22Rv1 (cell line): Measurements from ENCODE around the gene TMEM209.

Experiments used
- H3K27ac ChIP-seq: fragments of 450-650 bp; 2 replicates; pipeline ENCODE4 v1.5.1; 2017
- ZFX ChIP-seq: fragments of 450-650 bp; IDR thresholded peaks from 2 replicates; pipeline ENCODE4 v1.6.1; 2017; ENCODE audit warnings: antibody characterized with exemption, borderline replicate concordance
- TF ChIP-seq, protein P1 (sequence below): fragments of 450-650 bp; IDR thresholded peaks from 2 replicates; pipeline ENCODE4 v1.5.1; 2017; ENCODE audit warnings: mild to moderate bottlenecking

The TMEM209 gene

DNA sequence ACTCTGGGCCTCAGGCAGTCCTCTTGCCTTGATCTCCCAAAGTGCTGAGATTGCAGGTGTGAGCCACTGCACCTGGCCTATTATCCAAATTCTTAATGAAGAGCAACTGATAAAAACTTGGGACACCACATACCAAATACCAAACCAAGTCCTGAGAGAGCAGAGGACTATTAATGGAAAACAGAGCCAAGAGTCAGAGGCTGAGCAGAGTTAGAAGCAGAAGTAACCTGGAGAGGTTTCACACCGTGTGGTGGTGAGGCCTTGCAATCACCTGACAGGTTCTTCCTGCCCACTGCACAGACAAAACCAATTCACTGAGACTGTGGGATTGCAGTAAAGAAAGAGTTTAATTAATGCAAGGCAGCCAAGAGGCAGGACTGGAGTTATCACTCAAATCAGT is 18.4 kb upstream of the TMEM209 start:
- no peak overlapping the region for H3K27ac ChIP-seq
- TF ChIP-seq ZFX, result no peak
- TF ChIP-seq, protein P1, sequence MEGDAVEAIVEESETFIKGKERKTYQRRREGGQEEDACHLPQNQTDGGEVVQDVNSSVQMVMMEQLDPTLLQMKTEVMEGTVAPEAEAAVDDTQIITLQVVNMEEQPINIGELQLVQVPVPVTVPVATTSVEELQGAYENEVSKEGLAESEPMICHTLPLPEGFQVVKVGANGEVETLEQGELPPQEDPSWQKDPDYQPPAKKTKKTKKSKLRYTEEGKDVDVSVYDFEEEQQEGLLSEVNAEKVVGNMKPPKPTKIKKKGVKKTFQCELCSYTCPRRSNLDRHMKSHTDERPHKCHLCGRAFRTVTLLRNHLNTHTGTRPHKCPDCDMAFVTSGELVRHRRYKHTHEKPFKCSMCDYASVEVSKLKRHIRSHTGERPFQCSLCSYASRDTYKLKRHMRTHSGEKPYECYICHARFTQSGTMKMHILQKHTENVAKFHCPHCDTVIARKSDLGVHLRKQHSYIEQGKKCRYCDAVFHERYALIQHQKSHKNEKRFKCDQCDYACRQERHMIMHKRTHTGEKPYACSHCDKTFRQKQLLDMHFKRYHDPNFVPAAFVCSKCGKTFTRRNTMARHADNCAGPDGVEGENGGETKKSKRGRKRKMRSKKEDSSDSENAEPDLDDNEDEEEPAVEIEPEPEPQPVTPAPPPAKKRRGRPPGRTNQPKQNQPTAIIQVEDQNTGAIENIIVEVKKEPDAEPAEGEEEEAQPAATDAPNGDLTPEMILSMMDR, result no peak

DNA sequence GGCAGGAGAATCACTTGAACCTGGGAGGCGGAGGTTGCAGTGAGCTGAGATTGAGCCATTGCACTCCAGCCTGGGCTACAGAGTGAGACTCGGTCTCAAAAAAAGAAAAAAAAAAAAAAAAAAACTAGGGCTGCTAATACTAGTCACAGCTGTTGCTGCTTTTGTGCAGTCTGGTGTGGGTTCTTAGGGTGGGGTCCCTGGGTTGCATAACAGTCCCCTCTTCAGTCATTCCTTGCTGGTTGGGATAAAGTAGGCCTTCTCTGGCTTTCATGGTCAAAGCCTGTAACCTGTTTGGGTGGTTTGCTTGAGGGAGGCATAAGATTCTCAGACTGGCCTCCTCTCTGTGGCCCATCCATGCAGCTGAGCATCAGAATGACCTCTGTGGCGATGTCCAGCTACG is 16.5 kb upstream of the TMEM209 start:
- no peak overlapping the region for H3K27ac ChIP-seq
- TF ChIP-seq, protein P1, result no peak
- TF ChIP-seq ZFX, result no peak

- H3K27ac ChIP-seq, result no peak overlapping the region
- TF ChIP-seq, protein P1, result no peak
- TF ChIP-seq ZFX, result no peak
Observed at GRCh38 chr7:130219871-130220270, 14.7 kb upstream of the TMEM209 start.

GRCh38 chr7:130218806-130219620 is 13.8 kb upstream of the TMEM209 start:
- H3K27ac ChIP-seq, result no peak overlapping the region
- TF ChIP-seq, protein P1, result no peak
- no peak for TF ChIP-seq ZFX

DNA sequence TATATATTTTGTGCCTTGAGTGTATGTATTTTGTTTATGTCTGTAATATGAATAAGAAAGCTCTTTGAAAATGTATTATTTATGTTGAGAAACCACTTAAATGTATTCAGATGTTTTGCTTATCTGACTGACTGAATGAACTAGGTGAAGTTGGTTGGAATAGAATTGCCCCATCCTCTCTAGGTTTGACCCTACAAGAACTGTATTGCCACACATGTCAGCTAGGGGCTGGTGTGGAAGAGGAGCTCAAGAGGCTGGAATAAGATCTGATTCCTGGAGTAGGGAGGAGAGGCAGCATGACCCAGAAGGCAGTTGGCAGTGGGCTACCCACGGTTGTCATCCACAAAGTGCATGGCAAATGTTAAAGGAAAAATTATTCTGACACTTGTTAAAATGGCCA is 11.5 kb upstream of the TMEM209 start:
- TF ChIP-seq, protein P1, result no peak
- TF ChIP-seq ZFX, result no peak
- no peak overlapping the region for H3K27ac ChIP-seq

GRCh38 chr7:130216025-130216424 is 10.8 kb upstream of the TMEM209 start:
- no peak overlapping the region for H3K27ac ChIP-seq
- TF ChIP-seq, protein P1, result no peak
- TF ChIP-seq ZFX, result no peak

- no peak overlapping the region for H3K27ac ChIP-seq
- no peak for TF ChIP-seq ZFX
- TF ChIP-seq, protein P1, result no peak
Observed at GRCh38 chr7:130213828-130214227, 8.6 kb upstream of the TMEM209 start.
